ENCODE data around the gene IGSF9B.

The IGSF9B gene

GRCh38 chr11:133955945-133956421, 785 bp downstream of the IGSF9B start:
- DNase-seq (ENCODE audit: low read depth), result no peak

GRCh38 chr11:133955081-133955891, 1.5 kb downstream of the IGSF9B start:
- DNase-seq (ENCODE audit: low read depth), result no peak

- no peak for DNase-seq (ENCODE audit: low read depth)
Measured at GRCh38 chr11:133953999-133954398, 2.8 kb downstream of the IGSF9B start.

- no peak for DNase-seq (ENCODE audit: low read depth)
Measured at GRCh38 chr11:133953547-133953946, 3.2 kb downstream of the IGSF9B start.

- no peak for DNase-seq (ENCODE audit: low read depth)
Measured at GRCh38 chr11:133952199-133953190, 4.3 kb downstream of the IGSF9B start.

GRCh38 chr11:133951327-133952198, 5.2 kb downstream of the IGSF9B start:
- DNase-seq (ENCODE audit: low read depth), result no peak

GRCh38 chr11:133950874-133951326, 5.9 kb downstream of the IGSF9B start:
- no peak for DNase-seq (ENCODE audit: low read depth)

- no peak for DNase-seq (ENCODE audit: low read depth)
Measured at GRCh38 chr11:133950421-133950820, 6.3 kb downstream of the IGSF9B start.

GRCh38 chr11:133949129-133949528, 7.6 kb downstream of the IGSF9B start:
- no peak for DNase-seq (ENCODE audit: low read depth)

GRCh38 chr11:133948711-133949110, 8.1 kb downstream of the IGSF9B start:
- DNase-seq (ENCODE audit: low read depth), result no peak

- peak; percentile 35 for DNase-seq (ENCODE audit: low read depth)
Measured at GRCh38 chr11:133947321-133947756, 9.4 kb downstream of the IGSF9B start.

GRCh38 chr11:133946541-133947318, 10.0 kb downstream of the IGSF9B start:
- no peak for DNase-seq (ENCODE audit: low read depth)

- DNase-seq (ENCODE audit: low read depth), result no peak
Measured at GRCh38 chr11:133946051-133946450, 10.7 kb downstream of the IGSF9B start.

GRCh38 chr11:133945087-133945974, 11.4 kb downstream of the IGSF9B start:
- DNase-seq (ENCODE audit: low read depth), result peak; percentile 80

- no peak for DNase-seq (ENCODE audit: low read depth)
Measured at GRCh38 chr11:133943950-133944698, 12.6 kb downstream of the IGSF9B start.

- no peak for DNase-seq (ENCODE audit: low read depth)
Measured at GRCh38 chr11:133942577-133942976, 14.2 kb downstream of the IGSF9B start.

- no peak for DNase-seq (ENCODE audit: low read depth)
Measured at GRCh38 chr11:133941546-133941945, 15.2 kb downstream of the IGSF9B start.

- no peak for DNase-seq (ENCODE audit: low read depth)
Measured at GRCh38 chr11:133940034-133940433, 16.7 kb downstream of the IGSF9B start.

- DNase-seq (ENCODE audit: low read depth), result no peak
Measured at GRCh38 chr11:133939558-133939957, 17.2 kb downstream of the IGSF9B start.
